ENCODE measurements around the gene FSTL4.
"Not testable (repeated sequence)": the region's sequence is repeated elsewhere in the genome, so short reads cannot be mapped to it uniquely, and the experiment has no call there.

The FSTL4 gene

DNA sequence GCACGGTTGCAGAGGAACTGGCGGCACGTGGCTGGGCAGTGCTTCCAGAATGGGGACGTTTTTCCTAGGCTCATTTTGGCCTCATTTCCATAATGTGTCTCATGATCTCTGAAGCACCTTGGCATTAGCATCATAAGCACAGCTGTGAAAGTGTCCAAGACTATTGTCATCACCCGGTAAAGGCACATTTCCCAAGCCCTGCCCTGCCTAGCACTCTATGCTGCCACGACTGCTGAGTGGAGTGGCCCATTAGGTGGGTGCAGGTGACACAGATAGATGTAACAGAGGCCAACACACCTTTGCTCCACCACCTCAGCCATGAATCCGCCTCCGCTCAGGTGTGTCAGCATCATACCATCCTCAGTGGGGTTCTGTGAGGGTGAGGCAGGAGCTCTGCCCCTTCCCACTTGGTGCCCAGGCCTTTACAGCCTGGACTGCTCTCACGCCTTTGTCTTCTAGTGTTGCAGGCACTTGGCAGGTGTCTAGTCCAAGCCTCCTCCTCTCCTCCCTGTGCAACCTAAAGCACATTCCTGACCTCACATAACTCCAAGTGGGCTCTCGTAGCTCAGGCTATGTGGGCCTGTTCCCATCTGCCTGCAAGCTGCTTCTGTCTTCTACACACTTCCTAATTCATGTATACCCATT is 213.0 kb downstream of the FSTL4 start:
- DNase-seq, result no peak

DNA sequence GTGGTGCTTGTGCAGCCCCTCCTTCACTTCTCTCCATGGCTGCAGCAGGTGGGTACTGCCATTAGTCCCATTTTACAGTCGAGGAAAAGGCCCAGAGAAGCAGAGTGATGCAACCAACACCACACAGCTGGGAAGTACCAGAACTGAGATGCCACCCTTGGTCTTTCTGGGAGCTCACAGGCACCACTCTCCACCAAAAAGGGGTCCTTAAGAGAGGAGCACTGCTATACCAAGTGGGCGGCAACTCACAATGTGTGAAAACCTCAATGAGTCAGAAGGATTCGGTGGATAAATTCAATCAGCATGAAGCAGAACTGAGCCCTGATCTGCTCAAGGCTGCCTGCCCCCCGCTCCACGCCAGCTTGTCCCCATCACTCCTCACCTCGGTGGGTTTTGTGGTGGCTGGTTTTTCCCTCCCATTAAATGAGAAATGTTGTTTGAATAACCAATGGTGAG is 213.7 kb downstream of the FSTL4 start:
- DNase-seq, result no peak

DNA sequence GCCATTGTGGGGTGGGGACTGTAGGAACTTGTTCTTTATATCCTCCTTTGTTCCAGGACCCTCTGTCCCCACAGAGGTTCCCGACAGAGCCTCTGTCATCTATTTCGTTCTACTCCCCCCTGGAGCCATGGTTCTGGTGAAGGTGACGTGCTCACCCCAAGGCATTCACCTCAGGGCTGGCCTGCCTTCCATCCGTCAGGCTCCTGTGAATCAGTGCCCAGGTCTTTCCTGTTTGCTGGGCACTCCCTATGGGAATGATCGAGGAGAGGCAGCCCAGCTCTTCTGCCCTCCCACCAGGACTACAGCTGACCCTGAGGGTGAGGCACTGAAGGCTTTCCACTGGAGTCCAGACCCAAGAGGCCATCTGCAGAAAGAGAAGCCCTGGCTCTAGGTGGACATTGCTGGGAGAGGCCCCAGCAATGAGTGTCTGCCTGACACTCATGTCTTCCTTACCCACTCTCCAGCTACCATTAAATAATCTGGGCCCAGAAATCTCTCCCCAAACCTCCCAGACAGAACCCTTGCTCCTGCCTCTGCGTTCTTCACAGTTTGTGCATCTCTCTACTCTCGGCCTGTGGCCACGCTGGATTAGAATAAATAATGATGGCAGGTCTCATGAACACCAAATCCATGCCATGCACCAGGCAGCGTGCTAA is 214.2 kb downstream of the FSTL4 start:
- DNase-seq, result no peak

DNA sequence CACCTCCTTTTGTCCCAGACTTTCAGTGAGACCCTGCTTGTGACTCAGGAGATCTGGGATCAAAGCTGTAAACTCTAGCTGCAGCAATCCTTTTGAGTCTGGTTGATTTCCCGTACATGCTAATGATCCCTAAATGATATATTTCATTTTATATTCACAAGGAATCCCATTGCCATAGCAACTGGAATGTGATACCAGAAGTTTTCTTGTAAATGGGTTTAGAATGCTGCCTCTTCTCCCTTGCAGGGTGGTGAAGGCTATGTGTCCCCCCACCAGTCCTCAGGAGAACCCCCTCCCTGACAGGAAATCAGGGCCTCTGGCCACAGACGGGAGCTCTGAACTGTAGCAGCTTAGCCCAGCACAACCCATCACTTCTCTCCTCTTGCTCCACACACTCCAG is 215.0 kb downstream of the FSTL4 start:
- no peak for DNase-seq

DNA sequence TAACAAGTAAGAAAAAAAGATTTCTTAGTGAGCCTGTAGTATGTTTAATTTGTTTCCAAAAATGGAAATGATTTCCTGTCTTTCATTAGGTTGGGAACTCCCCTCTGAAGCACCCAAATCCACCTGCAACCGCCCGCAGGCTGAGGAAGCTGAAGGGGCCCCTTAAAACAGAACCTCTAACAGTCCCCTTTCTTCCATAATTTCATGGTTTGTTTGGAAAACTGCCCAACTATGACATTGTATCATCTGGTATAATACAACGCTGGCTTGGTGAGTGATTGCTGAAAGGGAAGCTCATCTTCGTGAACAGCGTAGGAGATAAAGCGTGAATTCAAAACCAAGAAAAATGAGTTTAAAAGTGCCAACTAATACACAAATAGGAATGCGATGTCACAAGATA is 215.5 kb downstream of the FSTL4 start:
- peak; percentile 9 for DNase-seq

DNA sequence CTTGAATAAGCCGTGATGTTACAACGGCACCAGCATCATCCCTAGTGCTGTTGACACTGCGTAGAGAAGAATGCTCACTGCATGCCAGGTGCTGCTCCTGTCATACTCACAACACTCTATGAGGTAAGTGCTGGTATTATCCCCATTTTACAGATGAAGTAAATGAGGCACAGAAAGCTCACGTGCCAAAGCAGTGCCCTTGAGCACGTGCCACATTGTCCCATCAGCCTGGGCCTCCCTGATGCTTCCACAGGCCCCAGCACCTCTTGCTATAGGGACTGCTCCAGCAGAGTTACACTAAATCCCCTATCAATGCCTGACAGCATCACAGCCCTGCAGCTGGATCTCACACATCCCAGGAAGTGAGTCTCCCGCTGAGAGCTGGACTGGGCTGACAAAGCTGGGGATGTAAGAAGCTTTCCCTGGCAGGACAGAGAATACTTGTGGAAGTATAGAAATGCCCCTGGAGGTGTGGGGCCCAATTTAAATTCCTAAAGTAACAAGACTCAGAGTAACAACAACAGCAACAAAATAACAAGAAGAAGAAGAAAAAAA is 216.1 kb downstream of the FSTL4 start:
- no peak for DNase-seq

DNA sequence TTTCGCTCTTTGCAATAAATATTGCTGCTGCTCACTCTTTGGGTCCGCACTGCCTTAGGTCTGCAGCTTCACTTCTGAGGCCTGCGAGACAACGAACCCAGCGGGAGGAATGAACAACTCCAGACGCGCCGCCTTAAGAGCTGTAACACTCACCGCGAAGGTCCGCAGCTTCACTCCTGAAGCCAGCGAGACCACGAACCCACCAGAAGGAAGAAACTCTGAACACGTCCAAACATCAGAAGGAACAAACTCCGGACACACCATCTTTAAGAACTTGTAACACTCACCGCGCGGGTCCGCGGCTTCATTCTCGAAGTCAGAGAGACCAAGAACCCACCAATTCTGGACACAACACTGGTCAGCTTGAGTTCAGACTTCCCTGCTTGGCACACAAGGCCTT is 217.1 kb downstream of the FSTL4 start:
- not testable (repeated sequence) for DNase-seq

DNA sequence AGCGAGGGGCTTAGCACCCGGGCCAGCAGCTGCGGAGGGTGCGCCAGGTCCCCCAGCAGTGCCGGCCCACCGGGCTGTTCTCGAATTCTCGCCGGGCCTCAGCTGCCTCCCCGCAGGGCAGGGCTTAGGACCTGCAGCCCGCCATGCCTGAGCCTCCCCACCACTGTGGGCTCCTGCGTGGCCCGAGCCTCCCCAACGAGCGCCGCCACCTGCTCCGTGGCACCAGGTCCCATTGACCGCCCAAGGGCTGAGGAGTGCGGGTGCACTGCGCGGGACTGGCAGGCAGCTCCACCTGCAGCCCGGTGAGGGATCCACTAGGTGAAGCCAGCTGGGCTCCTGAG is 217.9 kb downstream of the FSTL4 start:
- not testable (repeated sequence) for DNase-seq

DNA sequence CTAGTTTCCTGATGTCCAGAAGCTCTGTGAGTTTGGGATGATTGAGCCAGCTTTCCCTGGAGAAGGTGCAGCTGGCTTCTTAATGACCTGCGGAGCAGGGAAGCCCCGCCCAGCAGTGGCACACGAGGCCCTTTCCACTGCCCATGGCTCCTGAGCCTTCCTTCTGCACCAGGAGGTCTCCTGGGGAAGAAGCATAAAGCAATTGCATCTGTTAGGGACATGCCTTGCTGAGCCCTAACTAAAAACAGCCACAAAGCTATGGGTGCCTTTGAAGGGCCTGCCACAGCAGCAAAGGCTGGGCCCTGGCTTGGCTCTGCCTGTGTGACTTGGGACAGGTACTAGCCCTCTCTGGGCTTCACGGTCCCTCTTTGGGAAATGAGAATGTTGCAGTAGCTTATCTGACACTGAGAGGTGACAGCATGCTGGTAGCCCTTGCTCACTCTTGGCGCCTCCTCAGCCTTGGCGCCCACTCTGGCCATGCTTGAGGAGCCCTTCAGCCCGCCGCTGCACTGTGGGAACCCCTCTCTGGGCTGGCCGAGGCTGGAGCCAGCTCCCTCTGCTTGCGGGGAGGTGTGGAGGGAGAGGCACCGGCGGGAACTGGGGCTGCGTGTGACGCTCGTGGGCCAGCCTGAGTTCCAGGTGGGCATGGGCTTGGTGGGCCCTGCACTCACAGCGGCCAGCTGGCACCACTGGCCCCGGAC is 218.4 kb downstream of the FSTL4 start:
- DNase-seq, result no peak

DNA sequence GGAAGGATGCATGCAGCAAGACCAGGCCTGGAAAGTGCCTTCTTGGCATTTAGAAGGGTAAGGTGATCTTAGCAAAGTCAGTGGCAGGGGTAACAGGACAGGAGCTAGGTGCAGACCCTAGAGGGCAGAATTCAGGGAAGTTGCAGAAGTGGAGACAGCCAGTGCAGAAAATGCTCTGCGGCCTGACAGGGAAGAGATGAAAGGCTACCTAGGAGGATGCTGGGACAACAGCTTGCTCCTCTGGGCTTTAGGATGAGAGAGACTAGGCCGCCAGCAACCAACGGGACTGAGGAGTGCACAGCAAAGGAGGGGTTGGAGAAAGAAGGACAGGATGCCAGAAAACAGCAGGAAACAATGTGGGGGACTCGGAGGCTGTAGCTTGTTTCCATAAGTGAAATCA is 219.9 kb downstream of the FSTL4 start:
- DNase-seq, result no peak

DNA sequence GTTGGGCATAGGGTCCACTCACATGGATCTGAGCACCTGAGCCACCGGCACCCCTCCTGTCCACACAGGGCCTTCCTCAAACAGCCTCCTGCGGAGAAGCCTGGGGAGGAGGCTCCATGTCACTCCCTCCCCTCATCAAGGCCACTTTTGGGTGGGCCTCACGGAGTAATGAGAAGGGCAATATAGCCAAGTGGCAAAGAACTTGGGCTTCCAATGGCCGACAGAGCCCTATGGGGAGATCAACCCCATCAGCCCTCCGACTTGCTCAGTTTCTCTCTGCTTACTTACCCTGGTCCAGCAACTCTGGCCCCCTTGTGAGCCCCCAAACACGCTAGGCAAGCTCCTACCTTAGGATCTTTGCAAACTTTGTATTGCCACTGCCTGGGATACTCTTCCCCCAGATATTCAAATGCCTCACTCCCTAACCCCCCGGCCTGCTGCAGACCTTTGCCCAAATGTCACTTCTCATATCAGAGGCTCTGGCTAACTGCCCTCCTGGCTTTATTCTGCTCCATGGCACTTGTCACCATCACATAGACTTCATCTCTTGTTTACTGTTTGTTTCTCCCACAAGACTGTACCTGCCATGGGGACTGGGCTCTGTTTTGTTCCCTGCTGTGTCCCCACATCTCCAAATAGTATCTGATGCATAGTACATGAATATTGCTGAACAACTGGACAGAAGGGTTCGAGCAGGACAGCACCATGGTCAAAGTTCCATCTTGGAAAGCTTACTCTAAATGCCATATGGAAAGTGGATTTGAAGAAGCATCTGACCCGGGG is 220.8 kb downstream of the FSTL4 start:
- DNase-seq, result no peak

DNA sequence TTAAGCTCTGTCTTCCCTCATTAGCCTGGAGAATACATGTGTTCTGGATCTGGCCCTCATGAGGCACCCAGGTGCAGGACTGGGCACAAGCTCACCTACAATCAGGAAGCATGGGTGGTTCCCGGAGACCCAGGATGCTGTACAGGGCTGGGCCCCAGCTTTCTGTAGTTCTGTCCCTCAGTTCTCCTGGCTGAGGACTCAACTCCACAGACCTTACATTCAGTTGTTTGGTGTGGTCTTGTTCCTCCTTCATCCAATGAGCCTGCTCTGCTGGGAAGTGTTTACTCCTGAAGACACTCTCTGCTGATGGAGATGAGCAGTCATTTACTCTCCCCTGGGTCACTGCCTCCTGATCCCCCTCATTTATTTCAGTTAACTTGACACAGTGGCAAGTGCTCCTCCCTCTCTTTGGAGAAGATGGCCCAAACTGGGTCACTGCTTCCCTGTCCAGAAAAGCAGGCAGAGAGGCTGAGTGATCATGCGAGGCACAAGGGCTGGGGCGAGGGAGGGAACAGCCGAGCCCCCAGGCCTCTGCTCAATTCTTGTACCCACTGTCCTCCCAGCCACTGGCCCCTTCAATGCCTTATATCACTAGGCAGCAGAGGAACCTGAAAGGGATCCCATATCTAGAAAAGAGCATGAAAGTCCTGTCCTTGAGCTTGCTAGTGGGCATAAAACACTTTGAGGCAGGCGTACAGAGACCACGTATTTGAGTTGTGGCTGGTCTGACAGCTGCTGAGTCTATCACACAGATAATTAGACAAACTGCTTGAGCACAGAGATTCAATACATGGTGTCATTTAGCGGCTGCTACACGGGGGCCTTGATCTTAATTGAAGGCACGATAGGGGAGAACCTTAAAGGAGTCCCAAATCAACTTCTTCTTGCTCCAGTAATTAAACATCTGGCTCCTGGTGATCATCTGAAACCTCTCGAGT is 221.7 kb downstream of the FSTL4 start:
- no peak for DNase-seq

DNA sequence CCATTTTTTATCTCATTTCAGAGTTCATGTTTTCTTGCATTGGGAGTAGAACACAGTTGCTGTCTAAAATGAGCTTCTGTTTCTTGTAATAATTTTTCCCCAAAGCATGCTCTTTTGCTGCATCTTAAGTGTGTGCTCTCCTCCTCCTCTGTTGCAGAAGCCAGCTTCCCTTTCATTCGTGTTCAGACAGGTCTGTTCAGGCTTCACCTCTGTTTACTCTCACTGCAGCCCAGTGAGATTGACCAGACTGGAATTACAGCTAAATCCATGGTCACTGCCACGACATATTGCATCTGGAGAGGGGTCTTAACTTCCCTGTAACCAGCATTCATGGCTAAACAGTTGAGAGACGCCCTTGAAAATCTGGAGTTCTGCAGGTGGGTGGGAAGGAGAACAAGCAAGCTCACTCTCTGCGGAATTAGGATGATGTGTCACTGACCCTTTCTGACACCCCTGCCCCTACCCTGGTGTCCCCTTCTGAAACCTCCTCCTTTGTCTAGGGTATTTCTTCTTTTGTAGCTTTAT is 223.2 kb downstream of the FSTL4 start:
- no peak for DNase-seq

DNA sequence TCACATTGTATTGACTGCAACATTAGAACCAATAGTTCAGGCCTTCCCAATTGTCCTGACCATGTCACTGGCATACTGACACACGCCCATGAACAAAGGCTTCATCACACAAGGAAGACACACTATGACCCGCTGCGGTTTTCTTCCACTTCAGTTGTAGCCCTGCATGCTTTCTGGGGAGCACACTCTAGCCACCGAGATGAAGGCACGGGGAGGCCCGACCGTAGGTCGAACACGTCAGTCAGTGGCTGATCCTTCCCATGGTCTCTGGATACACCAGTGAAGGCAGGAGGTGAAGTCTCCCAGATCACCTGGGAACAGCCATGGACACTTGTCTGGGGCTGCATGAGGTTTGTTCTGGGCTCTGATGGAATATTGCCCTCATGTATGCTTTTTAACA is 224.7 kb downstream of the FSTL4 start:
- no peak for DNase-seq

DNA sequence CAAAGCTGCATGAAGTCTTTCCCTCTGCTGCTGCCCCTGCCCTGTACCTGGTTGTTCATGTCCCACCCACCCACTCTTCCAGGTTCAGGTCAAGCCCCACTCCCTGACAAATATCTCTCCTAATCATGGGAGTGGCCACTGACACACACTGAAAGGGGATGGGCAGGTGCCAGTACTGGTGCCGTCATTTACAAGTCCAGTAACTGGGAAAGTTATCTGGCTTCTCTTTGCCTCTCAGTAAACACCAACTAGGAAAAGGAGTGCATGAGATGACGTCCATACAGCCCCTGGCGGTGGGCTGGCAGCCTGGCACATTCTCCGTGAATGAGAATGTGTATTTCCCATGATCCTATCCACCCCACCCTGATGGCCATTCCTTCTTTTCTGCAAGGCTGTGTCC is 225.2 kb downstream of the FSTL4 start:
- no peak for DNase-seq

DNA sequence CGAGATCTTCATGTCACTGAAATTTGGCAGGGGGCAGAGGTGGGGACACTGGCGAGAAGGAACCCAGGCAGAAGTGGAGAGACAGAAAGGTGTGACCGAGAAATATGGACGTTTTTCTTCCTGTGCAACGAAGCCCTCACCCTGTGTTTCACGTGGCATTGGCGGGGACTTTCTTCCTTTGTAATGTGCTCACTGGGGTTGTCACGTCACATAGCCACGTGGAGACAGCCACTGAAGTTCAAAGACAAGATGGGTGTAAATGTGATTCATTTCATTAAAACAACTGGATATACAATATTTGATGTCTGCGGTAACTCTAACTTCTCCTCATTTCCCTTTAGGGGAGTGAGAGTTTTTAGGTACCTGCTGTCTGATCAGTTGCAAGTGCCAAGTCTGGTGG is 225.7 kb downstream of the FSTL4 start:
- no peak for DNase-seq

DNA sequence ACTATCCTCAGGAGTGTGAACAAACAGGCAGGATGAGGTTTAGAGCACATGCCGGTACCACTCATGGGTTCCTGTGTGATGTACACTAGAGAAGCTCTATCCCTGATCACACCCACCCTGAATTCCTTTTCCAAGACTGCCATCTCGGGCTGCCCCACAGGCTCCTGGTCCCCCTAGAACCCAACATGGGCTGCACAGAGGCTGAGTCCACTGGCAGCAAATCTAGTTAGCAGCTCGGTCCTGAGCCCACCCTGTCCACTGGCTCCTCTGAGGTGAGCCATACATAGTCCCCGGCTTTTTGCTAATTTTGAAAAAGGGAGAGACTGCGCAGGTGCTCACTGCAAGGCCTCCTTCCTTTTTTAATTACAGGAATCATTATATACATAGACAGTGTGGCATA is 227.0 kb downstream of the FSTL4 start:
- no peak for DNase-seq

DNA sequence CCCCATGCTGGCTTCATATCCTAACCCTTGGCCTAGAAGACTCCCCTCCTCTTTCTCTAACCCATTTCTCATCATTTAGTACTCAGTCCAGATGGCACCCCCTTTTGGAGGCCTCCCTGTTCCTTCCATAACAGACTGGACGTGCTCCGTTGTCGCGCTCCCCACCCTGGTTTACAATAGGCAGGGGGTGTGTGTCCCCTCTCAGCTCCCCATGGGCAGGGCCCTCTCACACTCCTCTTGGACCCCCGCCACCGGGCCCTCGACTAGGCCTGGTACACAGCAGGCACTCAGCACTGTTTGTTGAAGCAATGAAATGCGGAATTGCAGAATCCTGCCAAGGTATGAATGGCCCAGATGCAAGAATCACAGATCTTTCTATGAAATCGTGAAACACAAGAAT is 227.4 kb downstream of the FSTL4 start:
- no peak for DNase-seq

DNA sequence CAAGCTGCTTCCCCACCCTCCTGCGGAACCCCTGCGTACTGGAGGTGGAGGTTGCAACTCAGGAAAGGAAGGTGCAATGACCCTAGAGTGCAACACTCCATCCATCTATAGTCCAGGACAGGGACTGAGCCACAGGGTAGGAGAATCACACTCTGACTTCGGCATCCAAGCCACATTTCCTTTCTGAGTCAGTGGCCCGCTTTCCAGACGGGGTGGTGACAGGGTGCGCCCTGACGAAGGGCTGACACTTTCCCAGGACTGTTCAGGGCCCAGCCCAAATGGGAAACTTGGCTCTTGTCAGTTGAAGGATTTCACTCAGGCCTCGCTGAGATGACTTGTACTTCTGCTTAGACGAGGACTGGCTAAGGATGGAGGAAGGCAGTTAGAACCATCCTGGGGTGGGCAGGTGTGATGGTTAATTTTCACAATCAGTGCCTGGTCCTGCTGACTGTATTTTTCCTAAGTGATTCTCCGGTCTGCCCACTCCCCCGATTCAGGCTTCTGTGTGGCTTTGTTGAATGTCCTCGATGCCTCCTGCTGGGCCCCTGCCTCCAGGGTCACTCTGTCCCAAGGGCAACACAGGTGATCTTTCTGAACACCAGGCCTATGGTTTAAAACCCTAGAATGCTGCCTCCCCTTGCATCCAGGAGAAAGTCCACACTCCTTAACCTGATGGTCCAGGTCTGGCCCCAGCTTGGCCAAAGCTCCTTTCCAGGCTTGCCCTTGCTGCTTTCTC is 228.1 kb downstream of the FSTL4 start:
- no peak for DNase-seq

DNA sequence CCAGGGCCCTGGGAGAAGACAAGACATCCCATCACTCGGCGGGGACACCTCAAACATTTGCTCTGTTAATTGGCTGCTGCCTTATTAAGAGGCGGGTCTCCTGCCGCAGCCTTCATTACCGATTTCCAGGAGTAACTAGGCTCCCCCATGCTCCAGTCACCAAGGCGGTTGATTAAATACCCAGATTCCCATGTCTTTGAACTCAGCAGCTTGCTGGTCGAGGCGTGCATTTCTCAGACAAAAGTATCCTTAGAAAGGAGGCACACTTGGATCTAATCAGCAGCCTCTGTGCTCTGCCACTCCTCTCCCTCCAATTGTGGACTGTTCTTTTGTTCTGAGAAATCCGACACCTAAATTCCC is 228.8 kb downstream of the FSTL4 start:
- DNase-seq, result no peak
